Measurements from ENCODE around the gene FBXO24.

- no peak for TF ChIP-seq POLR2AphosphoS5 (IDR thresholded peaks at IDR 0.05)
- TF ChIP-seq CTCF (IDR thresholded peaks at IDR 0.05) = no peak
These were observed 20.2 kb downstream of the FBXO24 start for GRCh38 chr7:100606313-100606712.

Measured in prostate gland (tissue), 2 donors.